Endothelial cell of umbilical vein (primary cell): ENCODE measurements around the gene GXYLT2. TPM values are rescaled to one million over a fixed set of nuclear protein-coding genes. Genes with fewer than 3 reads are reported as not detected.

Experiments
- BruUV-seq: library from RNA; stranded (reverse); fragments of 400-500 nt; replicated peaks from 2 replicates; lab custom pipeline; 2021; lab: Mats Ljungman, UMichigan
- CTCF ChIA-PET: fragments of 300-600, 350-600 bp; sonication (Branson Sonifier 250); formaldehyde crosslinking; loops from one replicate; lab custom pipeline; 2021; ENCODE audit warnings: antibody characterized with exemption, inconsistent platforms; lab: Charles Lee
- POLR2A ChIA-PET: fragments of 300-600, 350-600 bp; sonication (Branson Sonifier 250); formaldehyde crosslinking; loops from one replicate; lab custom pipeline; 2021; ENCODE audit warnings: antibody characterized with exemption, inconsistent platforms; lab: Charles Lee
- DNase-seq: peaks from one replicate; pipeline ENCODE4 v3.0.0-alpha.2; 2011; ENCODE audit warnings: low read depth, low spot score
- FAIRE-seq: peaks from 2 replicates; lab custom pipeline; 2011; peaks lifted over from hg19 to GRCh38; lab: Jason Lieb, UNC
- H2AFZ ChIP-seq: 2 replicates; pipeline ENCODE4 v1.6.0; 2012; ENCODE audit warnings: low read depth, low read length, control low read depth, inconsistent platforms
- H3K27ac ChIP-seq: 2 replicates; pipeline ENCODE4 v1.5.1; 2011; ENCODE audit warnings: low read depth, mild to moderate bottlenecking, control low read depth, low read length, moderate library complexity; ENCODE audit not compliant: insufficient read depth
- H3K27me3 ChIP-seq, 2 experiments: 2 replicates each; pipeline versions ENCODE4 v1.6.0 to v1.6.1; 2011; ENCODE audit warnings: low read length in 2 of 2, mixed read lengths in 1 of 2; ENCODE audit not compliant: control insufficient read depth in 2 of 2, insufficient read depth in 2 of 2
- H3K36me3 ChIP-seq, 2 experiments: 2 replicates in 1 of 2; 3 replicates in 1 of 2; pipeline ENCODE4 v1.5.1; 2011; ENCODE audit warnings: low read length in 2 of 2, mild to moderate bottlenecking in 1 of 2, moderate library complexity in 1 of 2; ENCODE audit not compliant: control insufficient read depth in 2 of 2, insufficient read depth in 2 of 2; ENCODE audit errors: extremely low read depth in 1 of 2
- H3K4me1 ChIP-seq: 3 replicates; pipeline ENCODE4 v1.5.1; 2011; ENCODE audit warnings: mild to moderate bottlenecking, low read length; ENCODE audit not compliant: control insufficient read depth, insufficient read depth; ENCODE audit errors: extremely low read depth
- H3K4me2 ChIP-seq: 2 replicates; pipeline ENCODE4 v1.6.1; 2011; ENCODE audit warnings: low read length, control low read depth, mixed read lengths; ENCODE audit not compliant: insufficient read depth
- H3K4me3 ChIP-seq, 3 experiments: fragments of 200-600 bp in 1 of 3; sonication (generic), shearing (Covaris generic) in 1 of 3; replicated peaks in 1 of 3; 2 replicates each; pipeline ENCODE4 v1.5.1; 2011 to 2016; ENCODE audit warnings: control low read depth in 3 of 3, low read length in 3 of 3, mild to moderate bottlenecking in 2 of 3, inconsistent platforms in 1 of 3, low read depth in 1 of 3, moderate library complexity in 1 of 3; ENCODE audit not compliant: insufficient read depth in 1 of 3
- H3K79me2 ChIP-seq: 2 replicates; pipeline ENCODE4 v1.6.0; 2012; ENCODE audit warnings: low read length, inconsistent platforms; ENCODE audit not compliant: control insufficient read depth, insufficient read depth
- H3K9ac ChIP-seq: replicated peaks from 2 replicates; pipeline ENCODE3; 2011; ENCODE audit warnings: low read length, control low read depth; ENCODE audit not compliant: insufficient read depth; ENCODE audit errors: extremely low read depth
- H3K9me1 ChIP-seq: replicated peaks from 3 replicates; pipeline ENCODE4 v1.6.0; 2011; ENCODE audit warnings: mild to moderate bottlenecking, low read length; ENCODE audit not compliant: control insufficient read depth, insufficient read depth; ENCODE audit errors: extremely low read depth
- H3K9me3 ChIP-seq: replicated peaks from 2 replicates; pipeline ENCODE4 v1.5.1; 2012; ENCODE audit warnings: low read length, inconsistent platforms; ENCODE audit not compliant: control insufficient read depth, insufficient read depth
- H4K20me1 ChIP-seq: replicated peaks from 2 replicates; pipeline ENCODE3; 2011; ENCODE audit warnings: mild to moderate bottlenecking, low read length; ENCODE audit not compliant: control insufficient read depth, insufficient read depth; ENCODE audit errors: extremely low read depth
- EZH2 ChIP-seq: IDR thresholded peaks from 2 replicates; pipeline ENCODE4 v1.6.1; 2012; ENCODE audit warnings: borderline replicate concordance, low read depth, mild to moderate bottlenecking, moderate library complexity, low read length, inconsistent platforms; ENCODE audit not compliant: severe bottlenecking
- FOS ChIP-seq: IDR thresholded peaks from 2 replicates; pipeline ENCODE4 v1.6.1; 2011; ENCODE audit warnings: mild to moderate bottlenecking, low read length, moderate library complexity, borderline replicate concordance; ENCODE audit not compliant: insufficient read depth
- GATA2 ChIP-seq: IDR thresholded peaks from 2 replicates; pipeline ENCODE4 v1.7.0; 2011; ENCODE audit warnings: low read depth, mild to moderate bottlenecking, moderate library complexity, mixed read lengths, low read length; ENCODE audit not compliant: insufficient read length, insufficient read depth
- JUN ChIP-seq: IDR thresholded peaks from 2 replicates; pipeline ENCODE4 v1.6.1; 2011; ENCODE audit warnings: borderline replicate concordance, low read depth; ENCODE audit not compliant: insufficient read length, insufficient read depth
- MYC ChIP-seq: IDR thresholded peaks from one replicate; pipeline ENCODE4 v1.6.1; 2011; ENCODE audit warnings: mild to moderate bottlenecking, low read depth, low read length
- POLR2A ChIP-seq: IDR thresholded peaks from 2 replicates; pipeline ENCODE4 v1.6.1; 2012; ENCODE audit warnings: low read depth, mild to moderate bottlenecking, control low read depth, low read length
- POLR2AphosphoS5 ChIP-seq: IDR thresholded peaks from 2 replicates; pipeline ENCODE4 v1.6.1; 2012; ENCODE audit warnings: low read depth, mild to moderate bottlenecking, control low read depth, low read length, moderate library complexity; ENCODE audit not compliant: insufficient read depth
- dilution Hi-C: fragments of 300-500 bp; cut with MboI; formaldehyde crosslinking; loops from one replicate; pipeline ENCODE4 v1.15.0; 2019; ENCODE audit warnings: low sequenced_read_pairs; ENCODE audit not compliant: extremely low pct_ligation_motif_present
- intact Hi-C: fragments of 100-400 bp; cut with micrococcal nuclease; formaldehyde crosslinking; loops from one replicate; pipeline ENCODE4 v1.10.0; 2022
- polyA plus RNA-seq, 4 experiments: library from polyadenylated mRNA; depleted of rRNA in 3 of 4; stranded (reverse) in 3 of 4; unstranded in 1 of 4; fragments of >200 nt; gene quantifications; 2 replicates each; pipeline versions ENCODE4 v1.2.1 to v1.2.3, GENCODE V29; 2011 to 2012; ENCODE audit warnings: missing spikeins in 1 of 4
- total RNA-seq: library from RNA; stranded (reverse); gene quantifications from 2 replicates; pipeline ENCODE4 v1.2.3, GENCODE V29; 2021
- TF ChIP-seq, protein P1 (sequence below), 2 donors: IDR thresholded peaks; 1 replicate in 1 of 2; 2 replicates in 1 of 2; pipeline ENCODE4 v1.5.1; 2011; ENCODE audit warnings: low read length in 2 of 2, mild to moderate bottlenecking in 2 of 2, moderate library complexity in 2 of 2, control low read depth in 1 of 2, inconsistent platforms in 1 of 2, low read depth in 1 of 2; ENCODE audit not compliant: insufficient read depth in 1 of 2; ENCODE audit errors: extremely low read depth in 1 of 2
- TF ChIP-seq, protein P2 (sequence below): IDR thresholded peaks from 2 replicates; pipeline ENCODE4 v1.6.1; 2011; ENCODE audit not compliant: insufficient read depth, insufficient read length

Gene GXYLT2
- total and polyA plus RNA-seq, 2 donors (not counting 3 experiments of a cell fraction or from before 2014, with no cell fraction given), result 0.07 to 0.24 TPM

DNA sequence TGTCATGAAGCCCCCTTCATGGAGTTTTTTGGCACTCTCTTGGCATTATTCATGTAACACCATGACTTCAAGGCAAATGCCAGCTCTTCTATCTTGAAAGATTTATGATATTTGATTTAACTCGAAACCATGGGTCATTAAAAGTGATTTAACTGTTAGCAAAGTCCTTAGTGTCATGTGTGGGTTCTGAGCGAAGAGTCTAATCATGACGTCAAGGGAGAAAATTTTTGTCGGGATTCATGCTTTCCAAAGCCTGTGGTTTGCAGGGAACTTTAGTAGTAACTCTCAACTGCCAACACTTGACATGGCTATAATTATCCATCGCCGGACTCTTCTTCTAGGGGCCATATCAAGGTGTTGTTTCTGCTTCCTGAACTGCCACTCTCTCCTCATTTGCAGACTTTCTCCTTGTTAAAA, 11.5 kb downstream of the GXYLT2 start:
- BruUV-seq, result no TSS peak
- H3K27ac ChIP-seq, result no peak overlapping the region
- no peaks in the 10 kb centered on the region for H3K4me1 ChIP-seq
- ChIA-PET CTCF (interaction anchor here (0.6 to 1.7 kb wide), 2 partner anchors 11 to 25 kb away, joined by 3 to 4 read pairs; partner anchors contain the start of gene GXYLT2), POLR2A (no interaction called here)
- no peaks in the 10 kb centered on the region for H3K79me2 ChIP-seq
- no peak overlapping the region for H3K4me3 ChIP-seq
- dilution Hi-C loops, result no loop called here
- no peaks in the 10 kb centered on the region for H4K20me1 ChIP-seq
- no peak overlapping the region for H3K4me2 ChIP-seq
- H3K9me1 ChIP-seq, result no peaks in the 10 kb centered on the region
- no peaks in the 10 kb centered on the region for H3K9me3 ChIP-seq
- TF ChIP-seq MYC, result no peak
- TF ChIP-seq JUN, result no peak
- peaks cover 0 to 2% of the 10 kb centered on the region in 2 experiments for H3K27me3 ChIP-seq
- DNase-seq, result no peak
- FAIRE-seq, result no peak
- H3K9ac ChIP-seq, result no peak overlapping the region
- H2AFZ ChIP-seq, result no peak overlapping the region
- H3K36me3 ChIP-seq, result no peaks in the 10 kb centered on the region
- intact Hi-C loops, result no loop called here

DNA sequence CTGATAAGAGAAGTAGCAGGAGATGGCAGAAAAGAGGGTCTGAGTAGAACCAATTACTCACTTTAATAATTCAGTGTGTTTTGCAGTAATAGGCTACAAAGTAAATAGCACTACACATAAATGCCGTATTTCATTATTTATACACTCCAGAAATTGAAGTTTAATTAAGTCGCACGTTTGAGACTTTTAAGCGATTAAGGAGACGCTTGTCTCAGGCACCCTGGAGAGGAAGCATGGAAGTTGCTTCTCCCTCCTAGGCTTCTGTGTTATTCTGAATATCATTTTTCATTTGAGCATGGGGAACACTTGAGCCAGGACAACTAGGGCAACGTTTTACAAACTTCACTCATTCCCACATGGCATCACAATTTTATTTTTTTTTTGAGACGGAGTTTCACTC, 12.2 kb downstream of the GXYLT2 start:
- no peaks in the 10 kb centered on the region for H3K79me2 ChIP-seq
- dilution Hi-C loops, result no loop called here
- H3K27ac ChIP-seq, result no peak overlapping the region
- H3K9me3 ChIP-seq, result no peaks in the 10 kb centered on the region
- H2AFZ ChIP-seq, result no peak overlapping the region
- TF ChIP-seq EZH2 (no peak), FOS (no peak), POLR2A (no peak), MYC (no peak), POLR2AphosphoS5 (no peak), GATA2 (no peak), JUN (no peak)
- TF ChIP-seq, protein P1, sequence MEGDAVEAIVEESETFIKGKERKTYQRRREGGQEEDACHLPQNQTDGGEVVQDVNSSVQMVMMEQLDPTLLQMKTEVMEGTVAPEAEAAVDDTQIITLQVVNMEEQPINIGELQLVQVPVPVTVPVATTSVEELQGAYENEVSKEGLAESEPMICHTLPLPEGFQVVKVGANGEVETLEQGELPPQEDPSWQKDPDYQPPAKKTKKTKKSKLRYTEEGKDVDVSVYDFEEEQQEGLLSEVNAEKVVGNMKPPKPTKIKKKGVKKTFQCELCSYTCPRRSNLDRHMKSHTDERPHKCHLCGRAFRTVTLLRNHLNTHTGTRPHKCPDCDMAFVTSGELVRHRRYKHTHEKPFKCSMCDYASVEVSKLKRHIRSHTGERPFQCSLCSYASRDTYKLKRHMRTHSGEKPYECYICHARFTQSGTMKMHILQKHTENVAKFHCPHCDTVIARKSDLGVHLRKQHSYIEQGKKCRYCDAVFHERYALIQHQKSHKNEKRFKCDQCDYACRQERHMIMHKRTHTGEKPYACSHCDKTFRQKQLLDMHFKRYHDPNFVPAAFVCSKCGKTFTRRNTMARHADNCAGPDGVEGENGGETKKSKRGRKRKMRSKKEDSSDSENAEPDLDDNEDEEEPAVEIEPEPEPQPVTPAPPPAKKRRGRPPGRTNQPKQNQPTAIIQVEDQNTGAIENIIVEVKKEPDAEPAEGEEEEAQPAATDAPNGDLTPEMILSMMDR (IDR thresholded peaks at IDR 0.05; ENCODE audit: extremely low read depth in 1 of 2, insufficient read depth in 1 of 2, low read depth in 1 of 2, low read length in 2 of 2), result no peak
- TF ChIP-seq, protein P2, sequence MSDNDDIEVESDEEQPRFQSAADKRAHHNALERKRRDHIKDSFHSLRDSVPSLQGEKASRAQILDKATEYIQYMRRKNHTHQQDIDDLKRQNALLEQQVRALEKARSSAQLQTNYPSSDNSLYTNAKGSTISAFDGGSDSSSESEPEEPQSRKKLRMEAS, result no peak
- no peak overlapping the region for H3K4me3 ChIP-seq
- no peaks in the 10 kb centered on the region for H4K20me1 ChIP-seq
- no peaks in the 10 kb centered on the region for H3K36me3 ChIP-seq
- no peak overlapping the region for H3K4me2 ChIP-seq
- POLR2A ChIA-PET, result no interaction called here
- H3K4me1 ChIP-seq, result no peaks in the 10 kb centered on the region
- H3K9me1 ChIP-seq, result no peaks in the 10 kb centered on the region
- DNase-seq (no peak), FAIRE-seq (no peak)
- peaks cover 0 to 2% of the 10 kb centered on the region in 2 experiments for H3K27me3 ChIP-seq
- BruUV-seq, result no TSS peak
- CTCF ChIA-PET, result interaction anchor here (1.7 kb wide), 1 partner anchor 12 kb away, joined by 4 read pairs; the partner anchor contains the start of gene GXYLT2
- H3K9ac ChIP-seq, result no peak overlapping the region
- intact Hi-C loops, result loop anchor here (10.0 kb wide), 1 partner anchor 535 kb away; no protein-coding TSS in a partner anchor
